Measurements from ENCODE around the gene INSYN2B.

Gene INSYN2B

GRCh38 chr5:169939731-169940130, 40.6 kb downstream of the INSYN2B start:
- Histone ChIP-seq H3K27ac (no peak overlapping the region), H3K4me3 (no peak overlapping the region)

GRCh38 chr5:169938439-169938838, 41.9 kb downstream of the INSYN2B start:
- no peak overlapping the region for H3K27ac ChIP-seq
- H3K4me3 ChIP-seq: no peak overlapping the region

GRCh38 chr5:169935762-169936161, 44.5 kb downstream of the INSYN2B start:
- H3K4me3 ChIP-seq: no peak overlapping the region
- H3K27ac ChIP-seq: no peak overlapping the region

GRCh38 chr5:169934990-169935389, 45.3 kb downstream of the INSYN2B start:
- H3K27ac ChIP-seq: no peak overlapping the region
- no peak overlapping the region for H3K4me3 ChIP-seq

- H3K27ac ChIP-seq: no peak overlapping the region
- H3K4me3 ChIP-seq: no peak overlapping the region
Observed at GRCh38 chr5:169933616-169934015, 46.7 kb downstream of the INSYN2B start.

GRCh38 chr5:169933127-169933526, 47.2 kb downstream of the INSYN2B start:
- H3K4me3 ChIP-seq: no peak overlapping the region
- no peak overlapping the region for H3K27ac ChIP-seq

GRCh38 chr5:169923988-169924387, 56.3 kb downstream of the INSYN2B start:
- no peak overlapping the region for H3K4me3 ChIP-seq
- no peak overlapping the region for H3K27ac ChIP-seq

GRCh38 chr5:169922474-169922873, 57.8 kb downstream of the INSYN2B start:
- Histone ChIP-seq H3K27ac (no peak overlapping the region), H3K4me3 (no peak overlapping the region)

- H3K27ac ChIP-seq: no peak overlapping the region
- no peak overlapping the region for H3K4me3 ChIP-seq
Observed at GRCh38 chr5:169921949-169922348, 58.3 kb downstream of the INSYN2B start.

- Histone ChIP-seq H3K27ac (no peak overlapping the region), H3K4me3 (no peak overlapping the region)
Observed at GRCh38 chr5:169921384-169921783, 58.9 kb downstream of the INSYN2B start.

- Histone ChIP-seq H3K27ac (no peak overlapping the region), H3K4me3 (no peak overlapping the region)
Observed at GRCh38 chr5:169920474-169920873, 59.8 kb downstream of the INSYN2B start.

GRCh38 chr5:169918228-169918627, 62.1 kb downstream of the INSYN2B start:
- Histone ChIP-seq H3K27ac (no peak overlapping the region), H3K4me3 (no peak overlapping the region)

GRCh38 chr5:169917500-169917899, 62.8 kb downstream of the INSYN2B start:
- H3K4me3 ChIP-seq: no peak overlapping the region
- H3K27ac ChIP-seq: no peak overlapping the region

- Histone ChIP-seq H3K27ac (no peak overlapping the region), H3K4me3 (no peak overlapping the region)
Observed at GRCh38 chr5:169914766-169915165, 65.5 kb downstream of the INSYN2B start.

GRCh38 chr5:169913479-169913878, 66.8 kb downstream of the INSYN2B start:
- H3K4me3 ChIP-seq: no peak overlapping the region
- no peak overlapping the region for H3K27ac ChIP-seq

GRCh38 chr5:169911448-169912212, 68.7 kb downstream of the INSYN2B start:
- Histone ChIP-seq H3K27ac (no peak overlapping the region), H3K4me3 (no peak overlapping the region)

- no peak overlapping the region for H3K4me3 ChIP-seq
- no peak overlapping the region for H3K27ac ChIP-seq
Observed at GRCh38 chr5:169910393-169910792, 69.9 kb downstream of the INSYN2B start.

GRCh38 chr5:169909945-169910344, 70.3 kb downstream of the INSYN2B start:
- H3K27ac ChIP-seq: no peak overlapping the region
- H3K4me3 ChIP-seq: no peak overlapping the region

GRCh38 chr5:169908864-169909263, 71.4 kb downstream of the INSYN2B start:
- Histone ChIP-seq H3K27ac (no peak overlapping the region), H3K4me3 (no peak overlapping the region)

- Histone ChIP-seq H3K4me3 (no peak overlapping the region), H3K27ac (peak overlapping the region in 2 of 21 experiments; percentile 25 to 31)
Observed at GRCh38 chr5:169906745-169907649, 73.3 kb downstream of the INSYN2B start.

GRCh38 chr5:169905017-169905416, 75.3 kb downstream of the INSYN2B start:
- H3K27ac ChIP-seq: no peak overlapping the region
- H3K4me3 ChIP-seq: no peak overlapping the region

Measured in skin epidermis (tissue), 12 donors.